Lower leg skin (tissue), 3 donors: ENCODE results near the gene MTNR1A.

Experiments
- POLR2A ChIP-seq, 2 donors: fragments of 450-650 bp; IDR thresholded peaks; one replicate each; pipeline ENCODE4 v1.6.1; 2016 to 2017; ENCODE audit warnings: antibody characterized with exemption in 2 of 2, mild to moderate bottlenecking in 1 of 2, moderate library complexity in 1 of 2
- TF ChIP-seq, protein P1 (sequence below), 3 donors: fragments of 450-650 bp; IDR thresholded peaks; one replicate each; pipeline ENCODE4 v1.5.1; 2016; ENCODE audit warnings: antibody characterized with exemption in 3 of 3, mild to moderate bottlenecking in 3 of 3, moderate library complexity in 2 of 3

DNA sequence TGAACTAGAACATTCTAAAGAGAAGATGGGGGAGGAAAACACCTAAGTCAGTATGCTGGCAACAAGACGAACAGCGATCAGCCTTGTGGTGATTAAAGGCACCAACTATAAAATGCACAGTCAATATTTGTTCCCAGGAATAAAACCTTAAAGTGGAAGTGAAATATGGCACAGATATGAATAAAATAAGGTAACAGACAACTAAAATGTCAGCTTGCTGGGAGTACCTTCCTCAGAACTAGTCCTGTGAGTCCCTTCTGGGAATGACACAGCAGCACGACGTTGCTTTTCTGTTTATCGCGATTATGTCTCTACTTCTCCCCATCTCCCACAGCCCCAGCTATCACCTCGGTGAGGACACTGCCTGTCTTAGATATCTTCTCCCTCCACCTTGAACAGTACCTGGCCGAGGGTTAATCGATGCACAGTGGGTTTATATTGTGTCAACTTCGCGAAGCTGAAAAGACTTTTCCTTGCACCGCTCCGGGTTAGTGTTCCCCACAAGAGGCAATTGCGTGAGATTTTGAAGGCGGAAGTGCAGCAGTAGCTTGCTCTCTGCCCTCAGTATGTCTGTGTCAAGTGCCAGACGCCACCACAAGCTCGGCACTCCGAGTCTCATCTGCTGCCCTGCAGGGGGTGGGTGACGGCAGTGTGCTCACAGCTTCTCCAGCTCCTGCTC lies 17.4 kb downstream of the MTNR1A start:
- TF ChIP-seq, protein P1, sequence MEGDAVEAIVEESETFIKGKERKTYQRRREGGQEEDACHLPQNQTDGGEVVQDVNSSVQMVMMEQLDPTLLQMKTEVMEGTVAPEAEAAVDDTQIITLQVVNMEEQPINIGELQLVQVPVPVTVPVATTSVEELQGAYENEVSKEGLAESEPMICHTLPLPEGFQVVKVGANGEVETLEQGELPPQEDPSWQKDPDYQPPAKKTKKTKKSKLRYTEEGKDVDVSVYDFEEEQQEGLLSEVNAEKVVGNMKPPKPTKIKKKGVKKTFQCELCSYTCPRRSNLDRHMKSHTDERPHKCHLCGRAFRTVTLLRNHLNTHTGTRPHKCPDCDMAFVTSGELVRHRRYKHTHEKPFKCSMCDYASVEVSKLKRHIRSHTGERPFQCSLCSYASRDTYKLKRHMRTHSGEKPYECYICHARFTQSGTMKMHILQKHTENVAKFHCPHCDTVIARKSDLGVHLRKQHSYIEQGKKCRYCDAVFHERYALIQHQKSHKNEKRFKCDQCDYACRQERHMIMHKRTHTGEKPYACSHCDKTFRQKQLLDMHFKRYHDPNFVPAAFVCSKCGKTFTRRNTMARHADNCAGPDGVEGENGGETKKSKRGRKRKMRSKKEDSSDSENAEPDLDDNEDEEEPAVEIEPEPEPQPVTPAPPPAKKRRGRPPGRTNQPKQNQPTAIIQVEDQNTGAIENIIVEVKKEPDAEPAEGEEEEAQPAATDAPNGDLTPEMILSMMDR (IDR thresholded peaks at IDR 0.05), result no peak
- no peak for TF ChIP-seq POLR2A (IDR thresholded peaks at IDR 0.05)
